GM21367 (cell line): Measurements from ENCODE around the gene HERC2.
"Not testable (repeated sequence)": the region's sequence is repeated elsewhere in the genome, so short reads cannot be mapped to it uniquely, and the experiment has no call there.

Experiments used
- ATAC-seq: cut with Tn5 transposase; IDR thresholded peaks from one replicate; pipeline ENCODE4 v1.9.1; 2021; ENCODE audit not compliant: unreplicated experiment

HERC2 gene

DNA sequence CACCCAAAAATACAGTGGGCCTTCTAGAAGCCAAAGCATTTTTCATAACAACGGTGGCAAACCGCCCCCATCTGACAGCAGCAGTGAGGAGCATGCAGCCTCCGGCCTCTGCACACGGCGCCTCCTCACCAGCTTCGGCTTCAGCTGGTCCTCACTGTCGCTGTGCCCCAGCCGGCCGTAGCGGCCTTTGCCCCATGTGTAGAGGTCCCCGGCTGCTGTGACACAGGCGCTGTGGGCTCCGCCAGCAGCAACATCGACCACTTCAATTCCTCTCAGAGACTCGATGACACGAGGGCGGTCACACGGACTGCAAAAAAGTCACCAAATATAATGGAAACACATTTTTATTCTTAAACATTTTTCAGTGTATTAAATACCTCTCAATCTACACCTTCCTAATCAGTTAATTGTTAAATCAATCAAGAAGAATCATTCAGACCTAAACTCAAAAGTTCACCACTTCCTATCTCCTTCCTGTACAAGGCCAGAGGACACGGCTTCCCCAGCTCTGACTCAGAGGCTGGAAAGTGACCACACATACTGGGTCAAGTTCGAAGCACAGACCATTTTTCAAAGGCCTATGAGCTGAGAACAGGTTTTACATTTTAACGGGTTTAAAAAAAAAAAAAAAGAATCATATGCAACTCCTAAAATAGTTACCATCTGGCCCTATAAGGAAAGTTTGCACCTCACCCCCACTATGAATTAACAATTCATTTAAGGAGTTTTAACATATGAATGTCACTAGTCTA, 189.3 kb downstream of the HERC2 start:
- ATAC-seq: no peak

DNA sequence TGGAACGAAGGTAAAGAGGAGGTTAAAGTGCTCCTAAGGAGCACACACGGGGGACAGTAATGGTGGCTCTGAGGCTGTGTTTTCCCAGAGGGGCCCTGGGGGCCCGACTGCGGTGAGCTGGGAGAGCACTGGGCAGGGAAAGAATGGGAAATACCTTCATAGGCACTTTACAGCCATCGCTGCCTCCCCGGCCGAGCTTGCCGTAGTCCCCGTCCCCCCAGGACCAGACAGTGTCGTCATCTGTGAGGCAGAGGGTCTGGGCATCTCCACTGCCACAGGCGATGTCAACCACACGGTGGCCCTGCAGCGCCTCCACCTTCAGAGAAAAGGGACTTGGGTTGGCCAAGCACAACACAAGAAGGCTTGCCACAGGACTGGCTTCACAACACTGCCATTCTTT, 190.0 kb downstream of the HERC2 start:
- no peak for ATAC-seq

DNA sequence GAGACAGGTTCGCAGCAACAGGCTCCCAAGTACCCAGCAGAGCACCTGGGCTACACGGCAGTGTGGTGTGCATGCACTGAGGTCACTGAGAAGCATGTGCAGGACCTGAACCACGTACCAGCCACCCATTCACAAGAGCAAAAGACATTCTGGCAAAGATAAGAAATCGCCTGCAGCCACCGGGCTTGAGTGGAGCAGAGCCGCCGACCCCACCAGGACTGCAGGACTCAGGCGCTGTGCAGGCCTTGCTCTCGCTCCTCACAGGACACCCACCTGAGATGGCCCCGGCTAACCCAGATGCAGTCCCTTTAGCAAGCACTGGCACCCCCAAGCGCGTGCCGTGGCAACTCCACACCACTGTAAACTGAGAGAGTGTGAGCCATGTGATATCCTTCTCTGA, 190.6 kb downstream of the HERC2 start:
- no peak for ATAC-seq

DNA sequence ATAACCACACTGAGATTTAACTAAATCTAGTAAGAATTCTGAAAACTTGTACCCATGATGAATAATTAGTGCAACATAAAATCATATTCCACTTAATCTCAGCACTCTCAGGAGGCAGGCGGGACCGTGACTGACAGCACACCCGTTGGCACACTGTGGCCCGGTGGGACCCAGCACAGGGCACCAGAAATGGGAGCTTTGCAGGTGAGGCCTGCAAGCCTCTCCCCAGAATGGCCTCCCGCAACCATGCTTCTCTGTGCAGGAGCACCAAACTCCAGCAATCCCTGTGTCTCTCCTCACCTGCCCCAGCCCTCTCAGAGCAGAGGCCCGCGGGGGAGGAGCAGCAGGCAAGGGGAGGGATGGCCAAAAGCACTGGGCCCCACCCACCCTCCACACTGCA, 191.3 kb downstream of the HERC2 start:
- no peak for ATAC-seq

DNA sequence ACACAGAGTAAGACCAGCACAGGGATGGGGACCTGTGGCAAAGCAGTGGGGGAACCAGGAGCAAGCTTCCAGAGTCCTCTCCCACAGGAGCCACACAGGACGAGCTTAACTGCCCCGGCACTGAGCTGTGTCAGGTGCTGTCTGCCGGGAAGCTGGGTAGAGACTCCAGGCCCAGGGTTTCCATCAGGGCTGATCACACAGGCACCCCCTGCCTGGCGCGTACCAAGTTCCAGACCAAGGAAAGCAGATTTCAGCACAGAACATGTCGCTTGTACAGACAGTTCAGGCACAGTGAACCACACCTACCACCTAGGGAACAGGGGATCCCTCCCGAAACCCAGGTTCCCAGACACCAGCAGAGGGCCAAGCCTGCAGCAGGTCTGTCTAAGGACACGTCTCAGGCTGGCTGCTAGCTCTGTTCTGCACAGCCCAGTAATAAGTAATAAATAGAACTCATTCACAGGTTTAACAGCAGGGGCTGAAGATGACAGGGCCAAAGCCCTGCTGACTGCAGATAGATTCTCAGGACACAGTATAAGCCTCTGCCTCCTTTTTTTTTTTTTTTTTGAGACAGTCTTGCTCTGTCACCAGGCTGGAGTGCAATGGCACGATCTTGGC, 192.6 kb downstream of the HERC2 start:
- ATAC-seq: no peak

DNA sequence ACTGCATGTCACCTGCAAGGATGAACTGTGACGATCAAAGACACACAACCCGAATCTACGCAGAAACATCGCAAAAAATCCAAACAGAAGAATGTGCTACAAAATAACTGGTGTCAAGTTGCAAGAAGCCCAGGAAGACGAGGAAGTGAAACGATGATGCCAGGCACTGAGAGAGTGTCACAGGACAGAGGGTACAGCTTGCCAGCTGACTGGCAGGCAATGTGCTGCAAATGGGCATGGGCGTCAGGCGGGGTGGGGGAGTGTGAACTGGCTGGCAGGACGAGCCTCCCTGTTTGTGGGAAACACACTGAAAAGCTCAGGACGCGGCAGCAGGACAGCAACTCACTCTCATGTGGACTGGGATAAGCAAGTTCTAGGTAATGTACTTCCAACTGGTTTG, 193.9 kb downstream of the HERC2 start:
- ATAC-seq: no peak

DNA sequence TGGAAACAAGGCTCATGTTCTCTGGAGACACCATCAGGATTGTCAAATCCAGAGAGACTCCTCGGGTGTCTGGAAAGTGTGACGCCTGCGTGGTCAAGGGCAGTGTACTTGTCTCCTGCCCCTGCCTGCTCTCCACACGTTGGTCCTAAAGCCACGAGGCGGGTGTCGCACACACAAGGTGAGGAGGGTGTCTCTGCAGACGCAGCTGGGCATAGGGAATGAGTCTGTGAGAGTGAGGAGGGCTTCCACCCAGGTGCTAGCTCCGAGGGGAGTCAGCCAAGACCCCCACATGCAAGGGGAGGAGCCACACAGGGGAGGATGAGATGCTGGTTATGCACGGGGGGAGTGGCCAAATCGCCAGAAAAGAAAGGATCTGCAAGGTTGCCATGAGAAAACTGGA, 194.9 kb downstream of the HERC2 start:
- ATAC-seq: no peak

DNA sequence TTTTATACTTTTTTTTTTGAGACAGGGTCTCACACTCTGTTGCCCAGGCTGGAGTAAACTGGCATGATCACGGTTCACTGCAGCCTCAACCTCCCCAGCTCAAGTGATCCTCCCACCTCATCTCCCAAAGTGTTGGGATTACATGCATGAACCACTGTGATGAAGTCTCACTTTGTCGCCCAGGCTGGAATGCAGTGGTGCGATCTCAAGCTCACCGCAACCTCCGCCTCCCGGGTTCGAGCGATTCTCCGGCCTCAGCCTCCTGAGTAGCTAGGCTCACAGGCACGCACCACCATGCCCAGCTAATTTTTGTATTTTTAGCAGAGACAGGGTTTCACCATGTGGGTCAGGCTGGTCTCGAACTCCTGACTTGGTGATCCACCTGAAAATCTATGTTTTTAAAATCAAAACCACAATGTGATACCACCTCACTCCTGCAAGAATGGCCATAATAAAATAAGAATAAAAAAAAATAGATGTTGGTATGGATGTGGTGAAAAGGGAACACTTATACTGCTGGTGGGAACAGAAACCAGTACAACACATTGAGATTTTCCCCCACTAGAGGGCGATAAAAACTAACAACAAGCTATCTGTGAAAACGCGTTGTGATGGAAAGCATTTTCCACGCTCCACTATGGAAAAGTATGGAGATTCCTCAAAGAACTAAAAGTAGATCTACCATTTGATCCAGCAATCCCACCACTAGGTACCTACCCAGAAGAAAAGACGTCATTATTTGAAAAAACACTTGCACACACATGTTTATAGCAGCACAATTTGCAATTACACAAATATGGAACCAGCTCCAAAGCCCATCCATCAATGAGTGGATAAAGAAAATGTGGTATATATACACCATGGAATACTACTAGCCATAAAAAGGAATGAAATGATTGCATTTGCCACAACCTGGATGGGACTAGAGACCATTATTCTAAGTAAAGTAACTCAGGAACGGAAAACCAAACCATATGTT, 196.0 kb downstream of the HERC2 start:
- no peak for ATAC-seq

DNA sequence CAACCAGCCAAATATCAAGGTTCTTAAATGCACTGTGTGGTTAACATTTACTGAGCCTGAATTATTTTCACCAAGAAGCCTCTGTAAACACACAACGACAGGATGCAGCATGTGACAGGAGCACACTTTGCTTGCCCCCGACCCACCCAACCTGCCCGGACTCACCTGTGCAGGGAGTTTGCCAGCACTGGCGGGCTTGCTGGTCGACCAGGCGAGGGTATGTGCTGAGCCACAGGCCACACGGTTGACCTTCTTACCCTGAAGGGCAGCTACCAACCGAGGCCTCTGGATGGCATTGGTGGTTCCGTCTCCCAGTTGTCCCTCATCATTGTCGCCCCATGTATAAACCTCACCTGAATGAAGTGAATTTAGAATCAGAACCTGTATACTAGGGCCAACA, 197.1 kb downstream of the HERC2 start:
- ATAC-seq: no peak

DNA sequence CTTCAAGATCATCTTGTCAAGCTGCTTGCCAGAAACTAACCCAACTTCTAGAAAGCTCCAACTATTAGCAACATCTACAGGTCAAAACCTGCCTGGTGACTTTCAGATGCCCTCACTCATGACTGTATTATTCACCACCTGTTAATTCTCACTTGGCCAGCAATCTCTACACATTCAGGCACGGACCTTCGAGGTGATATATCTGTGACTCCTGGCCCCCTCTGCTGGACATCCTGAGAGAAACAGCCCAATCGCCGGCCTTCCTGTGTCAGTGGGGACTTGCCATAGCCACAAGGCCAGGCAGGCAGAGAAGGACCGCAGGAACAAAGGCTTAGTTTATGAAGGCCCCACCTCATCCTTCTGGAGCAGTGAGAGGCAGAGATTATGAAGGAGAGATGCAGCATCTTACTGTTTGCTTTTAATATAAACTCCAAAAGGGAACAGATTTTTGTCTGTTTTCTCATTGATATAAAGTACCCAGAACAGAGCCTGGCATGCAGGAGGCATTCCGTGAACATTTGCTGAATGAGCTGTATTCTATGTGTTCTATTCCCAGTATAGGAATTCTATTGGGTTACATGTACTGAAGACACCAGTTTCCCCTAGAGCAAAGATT, 198.5 kb downstream of the HERC2 start:
- ATAC-seq: no peak

DNA sequence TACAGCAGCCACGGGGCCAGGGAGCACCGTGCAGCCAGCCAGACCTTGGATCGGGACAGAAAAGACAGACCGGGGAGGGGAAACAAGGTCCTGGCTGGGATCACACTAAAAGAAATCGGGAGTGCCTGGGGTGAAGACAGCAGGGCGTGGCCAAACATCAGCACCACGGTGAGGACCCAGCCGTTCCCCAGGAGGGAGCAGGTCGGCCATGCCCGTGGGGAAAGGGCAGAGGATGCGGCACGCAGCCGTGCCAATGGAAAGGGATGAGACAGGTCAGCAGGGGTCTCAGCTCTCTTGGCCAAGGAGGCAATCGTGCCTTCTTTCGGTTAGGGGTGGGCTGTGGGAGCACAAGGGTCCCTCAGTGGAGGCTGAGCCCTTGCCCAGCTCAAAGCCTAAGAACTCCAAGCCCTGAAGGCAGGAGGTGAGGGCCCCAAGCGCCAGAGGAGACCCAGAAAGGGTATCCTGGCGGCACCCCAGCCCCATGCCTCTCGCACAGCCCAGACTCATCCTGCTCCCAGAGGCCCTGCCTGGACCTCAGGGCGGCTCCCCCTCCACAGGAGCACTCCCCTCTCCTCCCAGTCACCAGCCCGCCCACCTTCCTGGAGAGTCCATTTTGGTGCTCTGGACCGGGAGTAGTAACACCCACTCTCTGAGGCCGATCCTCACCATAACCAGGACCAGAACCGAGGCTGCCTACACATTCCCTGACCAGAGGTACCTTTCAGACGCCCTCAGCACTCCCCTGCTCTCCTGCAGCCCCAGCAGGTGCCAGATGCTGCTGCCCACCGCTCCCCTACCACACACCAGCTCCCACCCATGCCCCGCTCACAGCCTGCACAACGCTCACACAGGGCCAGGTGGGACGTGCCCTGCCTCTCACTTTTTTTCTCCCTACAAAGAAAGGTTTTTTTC, 199.7 kb downstream of the HERC2 start:
- no peak for ATAC-seq

DNA sequence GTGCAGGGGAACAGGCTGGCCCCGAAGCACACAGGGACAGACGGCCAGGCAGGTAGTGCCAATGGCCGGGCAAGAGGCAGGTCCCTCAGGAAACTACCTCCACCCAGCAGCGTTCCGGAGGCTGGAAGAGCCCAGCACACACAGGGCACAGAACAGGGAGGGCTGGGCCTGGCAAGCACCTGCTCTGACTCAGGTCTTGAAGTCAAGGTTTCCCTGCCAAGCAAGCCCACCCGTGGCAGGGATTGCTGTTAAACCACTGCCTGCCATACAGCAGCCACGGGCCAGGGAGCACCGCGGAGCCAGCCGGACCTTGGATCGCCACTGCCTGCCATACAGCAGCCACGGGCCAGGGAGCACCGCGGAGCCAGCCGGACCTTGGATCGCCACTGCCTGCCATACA, 200.4 kb downstream of the HERC2 start:
- not testable (repeated sequence) for ATAC-seq

DNA sequence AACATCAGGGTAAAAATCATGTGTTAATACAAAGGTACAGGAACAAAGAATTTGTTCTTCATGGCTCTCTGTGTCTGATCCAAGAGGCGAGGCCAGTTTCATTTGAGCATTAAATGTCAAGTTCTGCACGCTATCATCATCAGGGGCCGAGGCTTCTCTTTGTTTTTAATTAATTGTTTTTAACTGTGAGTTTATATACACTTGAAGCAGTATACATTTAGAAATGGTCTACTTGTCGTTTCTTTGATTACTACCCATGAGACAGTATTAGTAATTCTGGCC, 201.7 kb downstream of the HERC2 start:
- ATAC-seq: no peak

DNA sequence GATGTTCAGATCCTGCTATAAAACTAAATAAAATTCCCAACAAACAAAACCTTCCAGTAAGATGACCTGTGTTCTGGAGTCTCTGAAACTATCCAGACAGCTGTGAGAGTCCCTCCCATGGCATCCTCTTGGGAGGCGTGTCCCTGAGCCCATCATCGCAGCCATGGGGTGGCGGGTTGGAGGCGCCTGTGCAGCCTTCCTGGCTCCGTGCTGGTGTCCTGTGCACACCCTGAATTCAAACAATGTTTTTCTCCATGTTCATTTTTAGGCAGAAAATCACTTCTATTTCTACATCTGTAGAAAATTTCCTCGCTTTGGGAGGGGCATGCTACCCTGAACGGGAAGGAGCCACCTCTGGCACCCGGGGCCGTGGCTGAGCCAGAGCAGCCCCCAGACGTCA, 203.4 kb downstream of the HERC2 start:
- ATAC-seq: no peak

DNA sequence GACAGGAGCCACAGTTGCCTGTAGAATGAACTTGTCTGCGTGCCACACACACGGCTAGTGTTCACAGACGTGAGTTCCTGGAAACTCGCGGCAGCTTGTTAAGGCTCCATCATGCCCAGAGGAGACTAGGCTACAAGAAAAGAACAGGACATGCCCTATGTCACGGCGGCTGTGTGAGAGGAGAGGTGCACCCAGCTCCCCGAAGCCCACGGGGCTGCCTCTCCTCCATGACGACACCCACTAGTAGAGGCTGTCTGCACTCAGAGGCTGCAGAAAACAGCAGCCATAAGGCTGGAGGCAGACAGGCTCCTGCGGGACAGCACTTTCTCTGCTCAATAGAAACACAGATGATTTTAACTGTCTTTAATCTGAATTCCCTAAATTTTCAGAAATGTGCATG, 203.9 kb downstream of the HERC2 start:
- ATAC-seq: no peak

DNA sequence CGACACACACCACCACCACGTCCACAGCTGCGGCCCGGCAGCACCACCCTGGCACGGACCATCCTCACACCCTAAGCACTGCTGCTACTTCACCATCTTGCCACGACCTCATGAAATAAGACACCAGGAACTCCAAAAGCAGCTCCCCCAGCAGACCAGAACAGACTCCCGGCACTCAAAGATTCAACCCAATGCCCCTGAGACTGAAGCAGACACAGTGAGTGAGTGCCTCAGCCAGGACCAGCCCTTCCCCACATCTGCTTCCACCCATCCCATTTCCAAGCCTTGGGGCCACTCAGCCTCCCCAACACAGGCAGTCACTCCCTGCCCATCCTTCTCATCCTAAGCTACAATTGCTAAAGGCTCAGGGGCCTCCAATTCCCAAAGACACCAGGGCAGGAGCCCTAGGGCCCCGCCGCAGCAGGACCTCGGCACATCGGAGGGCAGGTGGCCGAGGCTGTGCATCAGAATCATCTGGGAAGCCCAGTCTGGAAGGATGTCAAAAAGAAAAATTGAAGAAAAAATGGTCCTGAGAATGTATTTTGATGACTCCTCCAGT, 204.5 kb downstream of the HERC2 start:
- ATAC-seq: no peak

DNA sequence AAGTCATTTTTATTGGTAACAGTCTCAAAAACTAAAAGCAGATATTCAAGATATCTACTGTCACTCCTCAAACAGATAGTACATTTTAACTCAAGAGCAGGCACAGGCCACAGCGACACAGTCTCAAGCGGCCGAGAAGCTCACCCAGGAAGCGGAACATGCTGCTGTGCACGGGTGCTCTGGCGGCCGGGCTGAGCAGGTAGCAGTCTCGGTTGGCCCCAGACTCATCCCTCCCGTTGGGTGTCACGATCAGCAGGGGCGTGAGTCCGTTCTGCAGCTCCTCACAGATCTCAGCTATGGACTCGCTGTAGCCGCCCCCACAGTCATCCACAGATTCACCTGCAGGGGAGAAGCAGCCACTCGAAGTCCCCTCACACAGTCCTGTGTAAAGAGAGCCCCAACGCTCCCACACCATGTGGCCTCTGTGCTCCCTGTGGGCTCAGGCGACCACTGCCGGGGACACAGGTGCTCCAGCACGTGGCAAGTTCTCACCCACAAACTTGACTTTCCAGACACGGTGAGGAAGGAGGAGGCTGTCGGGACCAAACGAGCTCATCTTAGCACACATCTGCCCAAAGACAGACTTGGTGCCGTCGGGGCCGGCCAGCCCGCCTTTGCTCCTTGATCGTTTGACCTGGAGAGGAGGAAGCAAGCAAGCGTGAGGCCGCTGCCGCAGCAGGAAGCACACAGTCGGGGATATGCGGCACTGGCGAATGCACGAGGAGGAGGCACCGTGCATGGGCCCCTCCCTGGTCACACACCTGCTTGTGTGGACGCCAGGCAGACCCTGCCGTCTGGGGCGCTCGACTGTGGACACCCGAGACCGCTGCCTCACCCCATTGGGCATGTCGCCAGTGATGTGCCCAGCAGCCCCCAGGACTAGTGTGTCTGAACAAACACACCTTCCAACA, 205.2 kb downstream of the HERC2 start:
- no peak for ATAC-seq

DNA sequence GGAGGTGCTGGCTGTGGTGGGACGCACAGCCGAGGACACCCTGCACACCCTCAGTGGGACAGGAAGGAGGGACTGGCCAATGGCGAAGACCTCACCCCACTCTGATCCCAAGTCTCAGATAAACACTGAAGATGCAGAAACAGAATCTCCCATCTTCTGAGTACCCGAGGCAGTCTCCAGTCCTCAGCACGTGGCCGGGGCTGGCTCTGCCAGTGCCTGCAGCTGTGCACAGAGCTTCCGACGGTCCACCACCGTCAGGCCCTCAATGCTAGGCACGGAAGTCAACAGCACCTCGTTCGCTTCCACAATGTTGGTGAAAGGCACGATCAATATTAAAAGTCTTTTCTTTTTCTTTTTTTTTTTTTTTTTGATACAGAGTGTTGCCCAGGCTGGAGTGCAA, 206.1 kb downstream of the HERC2 start:
- no peak for ATAC-seq
